ENCODE results near the gene USH2A.

DNA sequence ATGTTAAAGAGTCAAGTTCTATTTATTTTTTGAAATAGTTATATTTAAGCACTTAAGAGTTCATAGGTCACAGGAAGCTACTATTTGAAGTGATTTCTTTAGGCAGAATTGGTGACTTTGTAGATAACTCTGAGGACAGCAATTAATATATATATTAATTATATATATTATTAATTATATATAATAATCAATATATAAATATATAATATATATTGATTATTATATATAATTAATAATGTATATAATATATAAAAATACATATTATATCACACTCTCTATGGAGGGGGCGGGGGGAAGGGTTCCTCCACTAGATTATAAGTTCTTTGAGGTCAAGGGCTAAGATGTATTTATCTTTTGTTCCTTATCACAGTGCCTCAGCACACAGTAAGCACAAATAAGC lies 547.5 kb downstream of the USH2A start:
- no peak for TF ChIP-seq SP1 (IDR thresholded peaks at IDR 0.05)
- no peak for TF ChIP-seq HDGF (IDR thresholded peaks at IDR 0.05; ENCODE audit: borderline replicate concordance)
- no peak for TF ChIP-seq TARDBP (IDR thresholded peaks at IDR 0.05)
- no peak for TF ChIP-seq ZNF384 (IDR thresholded peaks at IDR 0.05)

Data from HEK293T (cell line).